Measurements from ENCODE around the gene SFT2D3. TPM values are rescaled to one million over a fixed set of nuclear protein-coding genes. Genes with fewer than 3 reads are reported as not detected.

The SFT2D3 gene
- total RNA-seq, 1 donor, result 7.0 TPM

GRCh38 chr2:127702395-127703009 is 1.2 kb downstream of the SFT2D3 start:
- no peak for TF ChIP-seq CTCF (IDR thresholded peaks at IDR 0.05; ENCODE audit: insufficient read depth, low read length)
- DNase-seq (ENCODE audit: low read depth), result no peak
- peak overlapping the region; percentile 82 for H3K4me3 ChIP-seq (ENCODE audit: low read depth, low read length)

- H3K4me3 ChIP-seq (ENCODE audit: low read depth, low read length), result no peak overlapping the region
- DNase-seq (ENCODE audit: low read depth), result no peak
- TF ChIP-seq CTCF (IDR thresholded peaks at IDR 0.05; ENCODE audit: insufficient read depth, low read length), result no peak
Measured at GRCh38 chr2:127703282-127703681, 2.0 kb downstream of the SFT2D3 start.

- no peak for TF ChIP-seq CTCF (IDR thresholded peaks at IDR 0.05; ENCODE audit: insufficient read depth, low read length)
Measured at GRCh38 chr2:127704641-127705390, 3.5 kb downstream of the SFT2D3 start.

GRCh38 chr2:127705391-127706065 is 4.2 kb downstream of the SFT2D3 start:
- no peak overlapping the region for H3K4me3 ChIP-seq (ENCODE audit: low read depth, low read length)
- peak; percentile 89 for DNase-seq (ENCODE audit: low read depth)
- TF ChIP-seq CTCF (IDR thresholded peaks at IDR 0.05; ENCODE audit: insufficient read depth, low read length), result no peak

More at GRCh38 chr2:127704641-127705390, 3.5 kb downstream of the SFT2D3 start:
- H3K4me3 ChIP-seq (ENCODE audit: low read depth, low read length), result no peak overlapping the region
- no peak for DNase-seq (ENCODE audit: low read depth)

GRCh38 chr2:127706215-127706990 is 5.1 kb downstream of the SFT2D3 start:
- no peak for TF ChIP-seq CTCF (IDR thresholded peaks at IDR 0.05; ENCODE audit: insufficient read depth, low read length)
- no peak for DNase-seq (ENCODE audit: low read depth)
- no peak overlapping the region for H3K4me3 ChIP-seq (ENCODE audit: low read depth, low read length)

- H3K4me3 ChIP-seq (ENCODE audit: low read depth, low read length), result no peak overlapping the region
- TF ChIP-seq CTCF (IDR thresholded peaks at IDR 0.05; ENCODE audit: insufficient read depth, low read length), result no peak
- DNase-seq (ENCODE audit: low read depth), result peak; percentile 39
Measured at GRCh38 chr2:127707890-127708648, 6.8 kb downstream of the SFT2D3 start.

All from fibroblast of the aortic adventitia (primary cell).